ENCODE data around the gene GRIN3A. TPM values are rescaled to one million over a fixed set of nuclear protein-coding genes. Genes with fewer than 3 reads are reported as not detected.
A peak's percentile ranks its signal among the peaks of the same experiment; 100 is the strongest.

Gene GRIN3A
- total and polyA plus RNA-seq, 3 donors from 2014 or later = 0.16 to 0.79 (median 0.25) TPM

DNA sequence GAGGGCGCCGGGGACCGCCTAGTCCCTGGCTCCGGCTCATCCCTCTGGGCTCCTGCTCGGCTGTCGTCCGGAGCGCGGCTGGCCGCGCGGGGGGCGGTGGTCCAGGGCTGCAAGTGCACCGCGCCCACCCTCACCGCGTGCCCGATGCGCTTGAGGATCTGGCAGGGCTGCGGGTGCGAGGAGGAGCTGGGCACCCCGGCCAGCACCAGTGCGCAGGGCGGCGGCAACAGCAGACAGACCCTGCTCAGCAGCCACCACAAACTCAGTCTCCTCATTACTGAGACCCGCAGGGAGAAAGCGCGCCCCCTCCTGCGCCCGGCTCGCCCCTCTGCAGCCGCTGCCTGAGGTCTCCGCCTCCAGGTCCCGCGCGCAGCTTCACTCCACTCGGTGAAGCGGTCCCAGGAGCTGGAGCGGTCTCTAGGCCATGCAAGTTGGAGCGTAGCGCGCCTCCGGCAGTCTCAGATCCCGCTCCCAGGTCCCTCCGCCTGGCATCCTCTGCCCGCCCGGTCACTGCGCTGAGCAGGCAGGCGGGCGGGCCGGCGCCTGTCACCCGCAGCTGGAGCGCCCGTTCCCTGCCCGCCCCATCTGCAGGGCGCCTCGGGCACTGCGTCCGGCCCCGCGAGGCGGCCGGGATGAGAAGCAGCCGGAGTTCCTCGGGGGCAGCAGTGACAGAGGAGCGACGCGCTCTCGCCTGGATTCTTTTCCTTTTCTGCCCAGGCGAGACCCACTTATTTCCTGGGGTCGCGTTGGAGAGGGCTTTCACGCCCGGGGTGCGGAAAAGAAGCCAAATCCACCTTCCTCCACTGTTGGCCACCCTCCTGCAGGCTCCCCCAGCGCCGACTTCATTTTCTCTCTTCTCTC, 512 bp downstream of the GRIN3A start:
- TF ChIP-seq, protein P1, sequence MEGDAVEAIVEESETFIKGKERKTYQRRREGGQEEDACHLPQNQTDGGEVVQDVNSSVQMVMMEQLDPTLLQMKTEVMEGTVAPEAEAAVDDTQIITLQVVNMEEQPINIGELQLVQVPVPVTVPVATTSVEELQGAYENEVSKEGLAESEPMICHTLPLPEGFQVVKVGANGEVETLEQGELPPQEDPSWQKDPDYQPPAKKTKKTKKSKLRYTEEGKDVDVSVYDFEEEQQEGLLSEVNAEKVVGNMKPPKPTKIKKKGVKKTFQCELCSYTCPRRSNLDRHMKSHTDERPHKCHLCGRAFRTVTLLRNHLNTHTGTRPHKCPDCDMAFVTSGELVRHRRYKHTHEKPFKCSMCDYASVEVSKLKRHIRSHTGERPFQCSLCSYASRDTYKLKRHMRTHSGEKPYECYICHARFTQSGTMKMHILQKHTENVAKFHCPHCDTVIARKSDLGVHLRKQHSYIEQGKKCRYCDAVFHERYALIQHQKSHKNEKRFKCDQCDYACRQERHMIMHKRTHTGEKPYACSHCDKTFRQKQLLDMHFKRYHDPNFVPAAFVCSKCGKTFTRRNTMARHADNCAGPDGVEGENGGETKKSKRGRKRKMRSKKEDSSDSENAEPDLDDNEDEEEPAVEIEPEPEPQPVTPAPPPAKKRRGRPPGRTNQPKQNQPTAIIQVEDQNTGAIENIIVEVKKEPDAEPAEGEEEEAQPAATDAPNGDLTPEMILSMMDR (IDR thresholded peaks at IDR 0.05) = no peak
- no peak for TF ChIP-seq POLR2A (IDR thresholded peaks at IDR 0.05)
- peak; percentile 22 for DNase-seq
- Histone ChIP-seq H3K9me3 (no peaks in the 10 kb centered on the region), H3K4me1 (peaks cover 11% of the 10 kb centered on the region), H3K27me3 (no peaks in the 10 kb centered on the region), H3K27ac (no peak overlapping the region), H3K36me3 (ENCODE audit: low read depth, missing control alignments) (no peaks in the 10 kb centered on the region), H3K4me3 (peak overlapping the region; percentile 32 to 58)
- intact Hi-C loops (cut with DNase I; ENCODE audit: low total_unique reads) = no loop called here
- 0 to 1% methylated on average over 28 to 45 of the region's 78 CpGs for WGBS, 2 donors

DNA sequence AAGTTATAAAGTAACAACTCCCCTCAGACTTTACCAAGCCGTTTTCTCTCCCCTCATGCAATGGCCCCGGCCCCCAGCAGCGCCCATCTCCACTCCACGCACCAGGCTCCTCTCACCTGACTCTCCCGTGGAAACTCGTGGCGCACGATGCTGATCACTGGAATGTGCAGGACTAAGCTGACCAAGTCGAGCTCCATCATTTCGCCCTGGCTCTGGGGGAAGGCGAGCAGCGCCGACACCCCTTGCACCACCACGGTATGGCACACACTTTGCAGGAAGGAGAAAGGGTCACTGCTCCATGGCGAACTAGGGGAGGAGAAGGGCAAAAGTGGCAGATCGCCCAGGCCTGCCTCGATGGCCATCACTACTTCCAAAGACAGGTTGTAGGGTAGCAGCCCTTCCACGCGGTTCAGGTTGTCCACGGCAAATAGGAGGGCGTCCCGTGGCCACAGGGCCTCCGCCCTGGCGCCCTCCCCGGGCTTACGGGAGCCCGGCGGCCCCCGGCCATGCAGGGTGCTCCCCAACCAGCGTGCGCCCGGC, 1.2 kb downstream of the GRIN3A start:
- H3K27me3 ChIP-seq = no peaks in the 10 kb centered on the region
- 6 to 10% methylated on average over 17 to 25 of the region's 32 CpGs for WGBS, 2 donors
- H3K36me3 ChIP-seq (ENCODE audit: low read depth, missing control alignments) = no peaks in the 10 kb centered on the region
- H3K4me3 ChIP-seq = peak overlapping the region; percentile 32 to 58
- no peaks in the 10 kb centered on the region for H3K9me3 ChIP-seq
- H3K27ac ChIP-seq = no peak overlapping the region
- intact Hi-C loops (cut with DNase I; ENCODE audit: low total_unique reads) = no loop called here
- peaks cover 11% of the 10 kb centered on the region for H3K4me1 ChIP-seq
- TF ChIP-seq, protein P1 (IDR thresholded peaks at IDR 0.05) = no peak
- TF ChIP-seq POLR2A (IDR thresholded peaks at IDR 0.05) = no peak
- DNase-seq = no peak

DNA sequence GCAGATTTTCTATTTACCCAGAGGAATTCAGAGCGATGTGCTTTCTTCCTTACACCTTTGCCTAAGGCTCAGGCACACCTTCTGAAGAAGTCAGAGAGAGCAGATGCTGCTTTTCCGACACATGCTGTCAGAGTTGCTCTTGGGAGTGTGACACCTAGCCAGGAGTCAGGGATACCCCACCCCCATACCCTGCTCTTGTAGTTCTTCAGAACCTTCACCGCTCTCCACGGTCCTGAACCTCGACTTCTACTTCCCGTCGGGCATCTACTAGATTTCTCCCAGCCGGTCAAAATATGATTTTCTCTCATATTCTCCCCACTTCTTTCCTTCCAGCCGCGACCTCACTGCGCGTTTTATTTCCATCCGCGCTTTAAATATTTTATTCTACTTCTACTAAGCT, 1.7 kb downstream of the GRIN3A start:
- Histone ChIP-seq H3K4me1 (peaks cover 11% of the 10 kb centered on the region), H3K27ac (no peak overlapping the region), H3K4me3 (no peak overlapping the region), H3K9me3 (no peaks in the 10 kb centered on the region), H3K36me3 (ENCODE audit: low read depth, missing control alignments) (no peaks in the 10 kb centered on the region), H3K27me3 (no peaks in the 10 kb centered on the region)
- intact Hi-C loops (cut with DNase I; ENCODE audit: low total_unique reads) = no loop called here
- DNase-seq = peak; percentile 47
- TF ChIP-seq POLR2A (IDR thresholded peaks at IDR 0.05) = no peak
- TF ChIP-seq, protein P1 (IDR thresholded peaks at IDR 0.05) = no peak
- WGBS, 2 donors = 6% methylated on average over 14 of the region's 14 CpGs

DNA sequence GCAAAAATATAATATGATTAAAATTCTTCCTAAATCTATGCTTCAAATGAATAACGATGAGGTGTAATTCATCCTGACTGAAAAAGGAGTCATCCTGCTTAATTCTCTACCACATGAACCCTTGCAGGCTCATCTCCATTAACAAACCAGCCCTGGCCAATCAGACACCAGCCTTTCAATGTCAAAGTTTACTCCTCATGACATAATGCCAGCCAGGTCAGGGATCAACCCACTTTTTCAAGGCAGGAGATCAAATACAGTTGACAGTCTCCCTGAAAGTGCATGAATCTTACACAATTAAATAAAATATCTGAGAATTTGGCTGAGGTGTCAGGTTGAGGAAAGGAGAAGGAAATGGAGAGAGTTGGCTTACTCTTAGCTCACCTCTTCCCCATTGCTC, 7.0 kb downstream of the GRIN3A start:
- H3K27ac ChIP-seq = no peak overlapping the region
- DNase-seq = no peak
- H3K4me1 ChIP-seq = no peaks in the 10 kb centered on the region
- H3K36me3 ChIP-seq (ENCODE audit: low read depth, missing control alignments) = no peaks in the 10 kb centered on the region
- 41 to 55% methylated on average over 1 of the region's 1 CpG for WGBS, 2 donors
- no peaks in the 10 kb centered on the region for H3K9me3 ChIP-seq
- intact Hi-C loops (cut with DNase I; ENCODE audit: low total_unique reads) = no loop called here
- no peak overlapping the region for H3K4me3 ChIP-seq
- TF ChIP-seq POLR2A (IDR thresholded peaks at IDR 0.05) = no peak
- TF ChIP-seq, protein P1 (IDR thresholded peaks at IDR 0.05) = no peak
- H3K27me3 ChIP-seq = no peaks in the 10 kb centered on the region
